KOPT-K1 (cell line): Measurements from ENCODE around the gene SULT1A4.
"Not testable (repeated sequence)": the region's sequence is repeated elsewhere in the genome, so short reads cannot be mapped to it uniquely, and the experiment has no call there.

ENCODE experiments used
- H3K27ac ChIP-seq: fragments of 200-600 bp; sonication (generic); 2 replicates; pipeline ENCODE4 v1.5.1; 2016; ENCODE audit warnings: antibody characterized with exemption, mild to moderate bottlenecking, low read depth, low read length; ENCODE audit not compliant: poor library complexity, severe bottlenecking
- H3K36me3 ChIP-seq: fragments of 200-600 bp; sonication (generic); 2 replicates; pipeline ENCODE4 v1.5.1; 2017; ENCODE audit warnings: antibody characterized with exemption, mild to moderate bottlenecking, low read length, moderate library complexity; ENCODE audit not compliant: insufficient read depth
- H3K9me3 ChIP-seq: fragments of 200-600 bp; sonication (generic); 2 replicates; pipeline ENCODE4 v1.5.1; 2017; ENCODE audit warnings: antibody characterized with exemption, low read length, mild to moderate bottlenecking; ENCODE audit not compliant: insufficient read depth, poor library complexity, severe bottlenecking

The SULT1A4 gene

GRCh38 chr16:29459706-29460646, at the start of gene SULT1A4:
Gene SULT1A4 (plus strand): TSS chr16:29459913. CDS start chr16:29461386, 1,473 bp downstream.
- H3K36me3 ChIP-seq, H3K9me3 ChIP-seq, H3K27ac ChIP-seq: not testable (repeated sequence)

- not testable (repeated sequence) for H3K36me3 ChIP-seq, H3K27ac ChIP-seq, H3K9me3 ChIP-seq
Observed at GRCh38 chr16:29423587-29423986, 36.1 kb upstream of the SULT1A4 start.

DNA sequence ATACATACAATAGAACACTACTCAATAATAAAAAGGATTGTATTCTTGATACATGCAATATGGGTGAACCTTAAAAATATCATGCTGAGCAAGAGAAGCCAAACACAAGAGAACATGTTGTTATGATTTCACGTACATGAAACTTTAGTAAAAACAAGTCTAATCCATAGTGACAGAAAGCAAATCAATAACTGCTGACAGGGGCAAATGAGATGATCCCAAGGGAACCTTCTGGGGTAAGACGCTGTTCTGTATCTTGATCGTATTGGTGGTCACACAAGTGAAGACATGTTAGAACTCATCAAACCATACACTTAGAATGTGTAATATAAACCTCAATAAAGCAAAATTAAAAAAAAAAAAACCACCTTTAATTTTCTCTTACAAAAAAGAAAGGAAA, 34.3 kb upstream of the SULT1A4 start:
- H3K9me3 ChIP-seq, H3K27ac ChIP-seq, H3K36me3 ChIP-seq: not testable (repeated sequence)

DNA sequence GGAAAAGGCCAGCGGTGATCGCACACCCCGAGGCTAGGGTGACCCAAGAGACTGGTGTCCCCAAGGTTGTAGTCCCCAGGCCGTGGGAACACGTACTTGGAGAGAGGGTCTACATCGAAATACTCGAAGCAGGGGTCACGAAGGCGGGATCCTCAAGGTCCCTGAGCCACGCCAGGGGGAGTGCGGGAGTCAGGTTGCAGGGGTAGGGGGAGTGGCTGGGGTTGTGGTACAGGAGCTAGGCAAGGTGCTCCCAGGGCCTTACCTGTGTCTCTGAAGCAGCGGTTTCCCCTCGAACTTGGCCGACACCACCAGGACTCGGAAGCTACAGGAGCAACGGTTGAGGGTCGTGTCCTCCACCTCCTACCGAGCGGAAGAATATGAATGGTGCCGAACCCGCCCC, 6.0 kb upstream of the SULT1A4 start:
- H3K27ac ChIP-seq, H3K36me3 ChIP-seq, H3K9me3 ChIP-seq: not testable (repeated sequence)

- not testable (repeated sequence) for H3K27ac ChIP-seq, H3K9me3 ChIP-seq, H3K36me3 ChIP-seq
Observed at GRCh38 chr16:29454269-29454668, 5.4 kb upstream of the SULT1A4 start, which contains the start of the genes BOLA2 and SLX1B. Gene BOLA2 (minus strand): TSS chr16:29454351. CDS start chr16:29454253, 98 bp downstream. Gene SLX1B (plus strand): TSS chr16:29454533.

- not testable (repeated sequence) for H3K36me3 ChIP-seq, H3K9me3 ChIP-seq, H3K27ac ChIP-seq
Observed at GRCh38 chr16:29454828-29455227, 4.9 kb upstream of the SULT1A4 start.

GRCh38 chr16:29457660-29458059, 2.1 kb upstream of the SULT1A4 start:
- not testable (repeated sequence) for H3K36me3 ChIP-seq, H3K9me3 ChIP-seq, H3K27ac ChIP-seq

DNA sequence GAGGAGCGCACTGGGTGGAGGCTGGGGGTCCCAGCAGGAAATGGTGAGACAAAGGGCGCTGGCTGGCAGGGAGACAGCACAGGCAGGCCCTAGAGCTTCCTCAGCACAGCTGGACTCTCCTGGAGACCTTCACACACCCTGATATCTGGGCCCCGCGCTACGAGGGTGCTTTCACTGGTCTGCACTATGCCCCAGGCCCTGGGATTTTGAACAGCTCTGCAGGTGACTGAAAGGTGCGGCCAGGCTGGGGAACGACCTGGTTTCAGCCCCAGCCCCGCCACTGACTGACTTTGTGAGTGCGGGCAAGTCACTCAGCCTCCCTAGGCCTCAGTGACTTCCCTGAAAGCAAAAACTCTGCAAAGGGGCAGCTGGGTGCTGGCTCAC, 926 bp downstream of the SULT1A4 start:
- not testable (repeated sequence) for H3K27ac ChIP-seq, H3K36me3 ChIP-seq, H3K9me3 ChIP-seq

- H3K36me3 ChIP-seq, H3K27ac ChIP-seq, H3K9me3 ChIP-seq: not testable (repeated sequence)
Observed at GRCh38 chr16:29465985-29466824, 6.5 kb downstream of the SULT1A4 start.

DNA sequence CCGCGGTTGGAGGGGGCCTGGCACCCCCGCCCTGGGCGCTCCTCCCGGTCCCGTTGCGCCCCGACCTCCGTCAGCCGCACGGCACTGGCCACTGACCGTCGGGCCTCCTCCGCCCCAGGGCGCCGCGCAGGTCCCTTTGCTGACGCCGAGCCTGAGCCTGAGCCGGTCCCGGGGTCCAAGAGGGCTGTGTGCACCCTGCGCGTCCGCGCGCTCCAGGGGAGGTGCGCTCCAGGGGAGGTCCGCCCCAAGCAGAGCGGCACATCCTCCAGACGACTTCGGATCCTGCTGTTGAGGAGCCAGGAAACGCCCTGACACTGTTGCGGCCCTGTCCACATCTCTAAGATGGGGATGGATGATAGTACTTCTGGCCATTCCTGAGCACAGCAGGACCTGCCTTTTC, 7.2 kb downstream of the SULT1A4 start:
- H3K36me3 ChIP-seq, H3K9me3 ChIP-seq, H3K27ac ChIP-seq: not testable (repeated sequence)

- H3K9me3 ChIP-seq, H3K36me3 ChIP-seq, H3K27ac ChIP-seq: not testable (repeated sequence)
Observed at GRCh38 chr16:29467654-29468366, 8.1 kb downstream of the SULT1A4 start.

DNA sequence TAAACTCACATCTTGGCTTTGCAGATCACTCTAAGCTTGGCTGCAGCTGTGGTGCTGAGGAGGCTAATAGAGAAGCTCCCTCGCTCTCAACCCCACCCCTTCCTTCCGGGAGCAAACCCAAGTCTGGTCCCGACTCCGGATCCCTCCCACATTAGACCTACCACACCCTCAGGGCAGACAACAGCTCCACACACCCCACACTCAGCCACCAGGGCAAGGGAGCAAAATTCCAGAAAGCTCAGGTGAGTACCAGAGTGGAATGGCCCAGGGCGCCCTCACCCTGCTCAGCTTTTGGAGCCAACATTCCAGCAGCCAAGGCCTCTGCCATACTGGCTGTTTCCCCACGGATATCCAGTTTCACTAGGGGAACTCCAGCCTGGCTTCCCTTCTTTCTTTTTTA, 9.9 kb downstream of the SULT1A4 start:
- H3K27ac ChIP-seq: peak overlapping the region; percentile 49
- H3K36me3 ChIP-seq, H3K9me3 ChIP-seq: not testable (repeated sequence)

- not testable (repeated sequence) for H3K36me3 ChIP-seq, H3K9me3 ChIP-seq, H3K27ac ChIP-seq
Observed at GRCh38 chr16:29472065-29472464, 12.4 kb downstream of the SULT1A4 start.

- not testable (repeated sequence) for H3K36me3 ChIP-seq, H3K27ac ChIP-seq, H3K9me3 ChIP-seq
Observed at GRCh38 chr16:29482276-29482675, 22.6 kb downstream of the SULT1A4 start.

DNA sequence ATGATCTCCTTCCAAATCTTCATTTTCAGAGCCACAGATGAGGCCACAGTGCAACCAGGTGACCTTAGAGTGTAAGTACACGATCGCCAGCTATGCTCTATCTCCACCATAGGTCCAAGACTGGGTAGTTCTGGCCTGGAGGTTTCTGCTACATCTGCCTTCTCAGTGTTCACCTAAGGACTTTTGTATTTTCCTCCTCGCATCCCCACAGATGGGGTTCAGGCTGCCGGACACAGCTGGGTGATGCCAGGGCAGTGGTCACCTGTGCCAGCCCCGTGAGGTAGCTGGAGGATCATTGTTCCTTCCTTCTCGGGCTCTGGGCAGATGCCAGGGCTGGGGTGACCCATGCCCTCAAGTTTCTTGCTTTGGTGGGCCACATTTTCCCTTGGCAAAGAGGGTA, 46.6 kb downstream of the SULT1A4 start, which contains the start of gene NPIPB12:
Gene NPIPB12, minus strand, starts transcription at position 101 of the 400 bp plus-strand sequence.
- H3K9me3 ChIP-seq, H3K36me3 ChIP-seq, H3K27ac ChIP-seq: not testable (repeated sequence)
